HepG2 (cell line): Measurements from ENCODE around the gene TMEM132E. TPM values are rescaled to one million over a fixed set of nuclear protein-coding genes. Genes with fewer than 3 reads are reported as not detected.

Experiments used
- ATAC-seq: fragments of 200-7000 bp; cut with Tn5 transposase; 3 replicates; pipeline ENCODE4 v1.9.1; 2020; ENCODE audit warnings: mild to moderate bottlenecking, moderate library complexity
- BruUV-seq: library from RNA; stranded (reverse); fragments of 400-500 nt; replicated peaks from 2 replicates; lab custom pipeline; 2021; lab: Mats Ljungman, UMichigan
- CTCF ChIA-PET: fragments of 300-600 bp; formaldehyde crosslinking; extraction: SDS; loops from one replicate; lab custom pipeline; 2021; ENCODE audit warnings: low total read pairs, inconsistent platforms, low intra/inter-chr PET ratio; lab: Yijun Ruan, JAX
- POLR2A ChIA-PET: fragments of 350-600 bp; sonication (Branson Sonifier 250); formaldehyde crosslinking; loops from one replicate; lab custom pipeline; 2020; ENCODE audit warnings: antibody characterized with exemption, inconsistent platforms; lab: Yijun Ruan, JAX
- DNase-seq: peaks from one replicate; pipeline ENCODE4 v3.0.0-alpha.2; 2015; ENCODE audit warnings: low spot score
- FAIRE-seq: peaks from 3 replicates; lab custom pipeline; 2011; peaks lifted over from hg19 to GRCh38; lab: Jason Lieb, UNC
- H2AFZ ChIP-seq: one replicate; pipeline ENCODE4 v1.6.1; 2011; ENCODE audit warnings: low read length, inconsistent platforms
- H3K27ac ChIP-seq: fragments of 300-600 bp; 3 replicates; pipeline ENCODE4 v1.8.0; 2011; ENCODE audit warnings: mixed run types, mild to moderate bottlenecking, mixed read lengths, low read length, inconsistent platforms; ENCODE audit not compliant: insufficient read depth; ENCODE audit errors: extremely low read length
- H3K27me3 ChIP-seq, 2 experiments: fragments of 200-600 bp in 1 of 2; 2 replicates in 1 of 2; 3 replicates in 1 of 2; pipeline versions ENCODE4 v1.6.0 to v1.8.0; 2011; ENCODE audit warnings: low read length in 2 of 2, mild to moderate bottlenecking in 2 of 2, moderate library complexity in 2 of 2, inconsistent platforms in 1 of 2; ENCODE audit not compliant: insufficient read depth in 2 of 2, control insufficient read depth in 1 of 2
- H3K36me3 ChIP-seq, 2 experiments: fragments of 200-600 bp in 1 of 2; replicated peaks in 1 of 2; 2 replicates in 1 of 2; 3 replicates in 1 of 2; pipeline versions ENCODE4 v1.5.1 to v1.8.0; 2011; ENCODE audit warnings: low read length in 2 of 2, inconsistent platforms in 1 of 2; ENCODE audit not compliant: insufficient read depth in 2 of 2, control insufficient read depth in 1 of 2
- H3K4me1 ChIP-seq: 2 replicates; pipeline ENCODE4 v1.5.1; 2012; ENCODE audit warnings: low read length, inconsistent platforms; ENCODE audit not compliant: insufficient read depth
- H3K4me2 ChIP-seq: 2 replicates; pipeline ENCODE4 v1.6.0; 2011; ENCODE audit warnings: low read depth, low read length, inconsistent platforms
- H3K4me3 ChIP-seq, 3 experiments: fragments of 200-600 bp in 1 of 3; sonication (generic), shearing (Covaris generic) in 1 of 3; replicated peaks in 1 of 3; 2 replicates each; pipeline ENCODE4 v1.5.1; 2011 to 2016; ENCODE audit warnings: low read length in 3 of 3, inconsistent platforms in 2 of 3, low read depth in 2 of 3, mild to moderate bottlenecking in 2 of 3, control low read depth in 1 of 3, mixed read lengths in 1 of 3; ENCODE audit not compliant: insufficient read depth in 1 of 3
- H3K79me2 ChIP-seq: one replicate; pipeline ENCODE4 v1.6.1; 2011; ENCODE audit warnings: low read length, inconsistent platforms; ENCODE audit not compliant: insufficient read depth
- H3K9ac ChIP-seq: 2 replicates; pipeline ENCODE4 v1.6.0; 2011; ENCODE audit warnings: mild to moderate bottlenecking, low read depth, low read length, inconsistent platforms; ENCODE audit not compliant: insufficient read depth
- H3K9me3 ChIP-seq: 2 replicates; pipeline ENCODE4 v1.5.1; 2012; ENCODE audit warnings: mild to moderate bottlenecking, low read length
- H4K20me1 ChIP-seq: 2 replicates; pipeline ENCODE4 v1.6.0; 2011; ENCODE audit warnings: inconsistent platforms, mild to moderate bottlenecking, low read length, moderate library complexity; ENCODE audit not compliant: insufficient read depth
- AHR ChIP-seq: IDR thresholded peaks from 2 replicates; pipeline ENCODE4 v1.6.1; 2018; ENCODE audit warnings: missing genetic modification reagents, missing compliant biosample characterization
- ATF7 ChIP-seq, 2 experiments: fragments of 450-650 bp in 1 of 2; sonication (generic) in 1 of 2; formaldehyde crosslinking in 1 of 2; IDR thresholded peaks; 2 replicates each; pipeline versions ENCODE4 v1.4.0 to v1.6.1; 2016 to 2020; ENCODE audit warnings: antibody characterized with exemption in 1 of 2, mild to moderate bottlenecking in 1 of 2, missing genetic modification reagents in 1 of 2
- BCLAF1 ChIP-seq: fragments of 450-650 bp; IDR thresholded peaks from 2 replicates; pipeline ENCODE4 v1.6.1; 2017; ENCODE audit warnings: mild to moderate bottlenecking
- CENPT ChIP-seq: sonication (generic); formaldehyde crosslinking; IDR thresholded peaks from 2 replicates; pipeline ENCODE4 v1.8.0; 2022; ENCODE audit warnings: low read depth, mild to moderate bottlenecking, moderate library complexity, missing genetic modification reagents
- ESRRA ChIP-seq: sonication (generic); formaldehyde crosslinking; IDR thresholded peaks from 2 replicates; pipeline ENCODE4 v1.5.1; 2020; ENCODE audit warnings: mild to moderate bottlenecking, low read depth, missing genetic modification reagents
- HCFC1 ChIP-seq: fragments of 150-350 bp; IDR thresholded peaks from 2 replicates; pipeline ENCODE4 v1.6.1; 2014; ENCODE audit warnings: low read depth, low read length
- MAF1 ChIP-seq: sonication (generic); formaldehyde crosslinking; IDR thresholded peaks from 2 replicates; pipeline ENCODE4 v1.5.0; 2020; ENCODE audit warnings: missing genetic modification reagents, borderline replicate concordance
- THAP8 ChIP-seq: sonication (generic); formaldehyde crosslinking; IDR thresholded peaks from 2 replicates; pipeline ENCODE4 v1.5.1; 2020; ENCODE audit warnings: missing genetic modification reagents, mild to moderate bottlenecking, borderline replicate concordance
- U2AF1 ChIP-seq: fragments of 200-400 bp; formaldehyde crosslinking; optimal IDR thresholded peaks from 2 replicates; pipeline ENCODE3; 2017; ENCODE audit warnings: mild to moderate bottlenecking, low read depth, low read length
- XRCC5 ChIP-seq: fragments of 200-400 bp; formaldehyde crosslinking; optimal IDR thresholded peaks from 2 replicates; pipeline ENCODE3; 2017; ENCODE audit warnings: mild to moderate bottlenecking, low read length
- ZMYM2 ChIP-seq: sonication (generic); formaldehyde crosslinking; IDR thresholded peaks from 2 replicates; pipeline ENCODE4 v1.8.0; 2022; ENCODE audit warnings: mild to moderate bottlenecking, missing genetic modification reagents
- ZNF580 ChIP-seq: IDR thresholded peaks from 2 replicates; pipeline ENCODE4 v1.6.1; 2016; ENCODE audit warnings: low read depth, borderline replicate concordance
- ZNF672 ChIP-seq: sonication (generic); formaldehyde crosslinking; IDR thresholded peaks from 2 replicates; pipeline ENCODE4 v1.8.1; 2022; ENCODE audit warnings: missing genetic modification reagents
- ZNF781 ChIP-seq: sonication (generic); formaldehyde crosslinking; IDR thresholded peaks from 2 replicates; pipeline ENCODE4 v1.5.1; 2020; ENCODE audit warnings: borderline replicate concordance, mild to moderate bottlenecking, missing genetic modification reagents; ENCODE audit errors: not compliant biosample characterization
- WGBS: methylation state at CpG from one replicate; pipeline ENCODE4 v1.1.6; 2017; ENCODE audit warnings: low lambda C conversion rate; 5-methylcytosine and 5-hydroxymethylcytosine counted together
- in situ Hi-C: cut with HindIII; loops from 2 replicates; pipeline ENCODE4 v1.10.0; 2017; ENCODE audit warnings: low pct_unique_long_range_greater_than_20kb; ENCODE audit not compliant: extremely low pct_ligation_motif_present
- intact Hi-C: fragments of 100-400 bp; cut with micrococcal nuclease; formaldehyde crosslinking; loops from one replicate; pipeline ENCODE4 v1.10.0; 2022; ENCODE audit not compliant: unreplicated experiment
- polyA plus RNA-seq, 8 experiments: library from polyadenylated mRNA; depleted of rRNA in 3 of 8; stranded (reverse) in 7 of 8; unstranded in 1 of 8; fragments of >200 nt; fragmentation: Illumina TruSeq in 4 of 8; extraction: Trizol in 4 of 8; gene quantifications; 2 replicates each; pipeline versions ENCODE4 v1.2.1 to v1.2.3, GENCODE V29; 2011 to 2016; ENCODE audit warnings: low read depth in 4 of 8, missing spikeins in 1 of 8, mixed read lengths in 1 of 8; ENCODE audit not compliant: insufficient read depth in 1 of 8
- total RNA-seq, 5 experiments: library from RNA; depleted of rRNA; stranded (reverse); fragments of >200 nt; fragmentation: Illumina TruSeq; extraction: Trizol; gene quantifications; 2 replicates each; pipeline ENCODE4 v1.2.3, GENCODE V29; 2016; ENCODE audit warnings: low read depth in 1 of 5

TMEM132E gene
- total and polyA plus RNA-seq, 2 of the 13 experiments (the other 11 are each of a cell fraction or from before 2014, with no cell fraction given), result not detected

- Histone ChIP-seq H3K36me3 (no peaks in the 10 kb centered on the region), H4K20me1 (no peaks in the 10 kb centered on the region), H3K27me3 (peaks cover 0 to 9% of the 10 kb centered on the region in 2 experiments; a peak in 2 of 5 replicates), H3K4me1 (no peaks in the 10 kb centered on the region), H3K4me3 (no peak overlapping the region), H3K9ac (no peak overlapping the region), H3K9me3 (no peaks in the 10 kb centered on the region), H3K4me2 (no peak overlapping the region), H3K79me2 (no peaks in the 10 kb centered on the region), H2AFZ (no peak overlapping the region)
- intact Hi-C loops, result no loop called here
- WGBS, result 25% methylated on average over 4 of the region's 5 CpGs
- no peak; the same call in 2 of the 3 replicates for ATAC-seq
- BruUV-seq, result no TSS peak
- FAIRE-seq, result no peak
- CTCF ChIA-PET, result no interaction called here
- no peak for DNase-seq
- in situ Hi-C loops, result no loop called here
- POLR2A ChIA-PET, result no interaction called here
- TF ChIP-seq ZNF672, result no peak
- TF ChIP-seq, all 625 proteins: peak for 0
- no peak overlapping the region for H3K27ac ChIP-seq
Measured at GRCh38 chr17:34620458-34620857, 41.1 kb downstream of the TMEM132E start.

GRCh38 chr17:34622862-34623623 is 43.7 kb downstream of the TMEM132E start:
- no peak overlapping the region for H3K4me2 ChIP-seq
- H3K9me3 ChIP-seq, result no peaks in the 10 kb centered on the region
- no peak for FAIRE-seq
- WGBS, result 20% methylated on average over 3 of the region's 10 CpGs
- peaks cover 2 to 29% of the 10 kb centered on the region in 2 experiments; a peak in 4 of 5 replicates for H3K27me3 ChIP-seq
- POLR2A ChIA-PET, result no interaction called here
- H2AFZ ChIP-seq, result no peak overlapping the region
- no peak for ATAC-seq
- no peak overlapping the region for H3K4me3 ChIP-seq
- DNase-seq, result no peak
- no peaks in the 10 kb centered on the region for H3K79me2 ChIP-seq
- H3K4me1 ChIP-seq, result no peaks in the 10 kb centered on the region
- no peaks in the 10 kb centered on the region for H4K20me1 ChIP-seq
- in situ Hi-C loops, result no loop called here
- H3K36me3 ChIP-seq, result no peaks in the 10 kb centered on the region
- no peak overlapping the region for H3K9ac ChIP-seq
- no TSS peak for BruUV-seq
- no peak overlapping the region for H3K27ac ChIP-seq
- CTCF ChIA-PET, result no interaction called here
- intact Hi-C loops, result no loop called here
- TF ChIP-seq ESRRA (CRISPR knock-in tag) (no peak), THAP8 (CRISPR knock-in tag) (no peak), ZNF580 (no peak), U2AF1 (no peak), MAF1 (no peak), BCLAF1 (no peak), ZMYM2 (CRISPR knock-in tag) (no peak), AHR (CRISPR knock-in tag) (no peak), ATF7 (IDR thresholded peaks at IDR 0.05) (no peak), ATF7 (CRISPR knock-in tag; IDR thresholded peaks at IDR 0.05) (no peak), CENPT (CRISPR knock-in tag) (no peak), XRCC5 (no peak), HCFC1 (no peak), ZNF781 (CRISPR knock-in tag) (no peak)
